Left renal cortex interstitium (tissue), 4 donors: ENCODE measurements around the gene OCA2. TPM values are rescaled to one million over a fixed set of nuclear protein-coding genes. Genes with fewer than 3 reads are reported as not detected.

ENCODE experiments used
- DNase-seq, 4 donors: peaks; one replicate each; pipeline ENCODE4 v3.0.0-alpha.2; 2013; ENCODE audit warnings: low read depth in 4 of 4, low spot score in 2 of 4, missing footprints in 1 of 4
- polyA plus RNA-seq, 4 donors: library from polyadenylated mRNA; unstranded; fragments of 120-200 nt; gene quantifications; one replicate each; pipeline ENCODE4 v1.2.1, GENCODE V29; 2013; ENCODE audit not compliant: insufficient read length in 4 of 4

The OCA2 gene
- polyA plus RNA-seq, 4 donors, result 8.0 to 9.2 (median 8.9) TPM

- no peak for DNase-seq
These were observed 204.5 kb downstream of the OCA2 start for GRCh38 chr15:27894645-27895044.

- no peak for DNase-seq
These were observed 209.9 kb downstream of the OCA2 start for GRCh38 chr15:27889258-27889657.

GRCh38 chr15:27885201-27885600 is 213.9 kb downstream of the OCA2 start:
- no peak for DNase-seq

- DNase-seq, result no peak
These were observed 214.4 kb downstream of the OCA2 start for GRCh38 chr15:27884726-27885125.

GRCh38 chr15:27878841-27879240 is 220.3 kb downstream of the OCA2 start:
- no peak for DNase-seq

GRCh38 chr15:27873828-27874227 is 225.3 kb downstream of the OCA2 start:
- DNase-seq, result no peak

- no peak for DNase-seq
These were observed 226.1 kb downstream of the OCA2 start for GRCh38 chr15:27873039-27873438.

GRCh38 chr15:27872355-27872754 is 226.8 kb downstream of the OCA2 start:
- DNase-seq, result no peak

- no peak for DNase-seq
These were observed 227.2 kb downstream of the OCA2 start for GRCh38 chr15:27871902-27872260.

- DNase-seq, result no peak
These were observed 227.8 kb downstream of the OCA2 start for GRCh38 chr15:27871078-27871901.

GRCh38 chr15:27870320-27870719 is 228.8 kb downstream of the OCA2 start:
- no peak for DNase-seq

- no peak for DNase-seq
These were observed 229.3 kb downstream of the OCA2 start for GRCh38 chr15:27869697-27870281.

- no peak for DNase-seq
These were observed 230.2 kb downstream of the OCA2 start for GRCh38 chr15:27868828-27869404.

- no peak for DNase-seq
These were observed 231.3 kb downstream of the OCA2 start for GRCh38 chr15:27867861-27868260.

GRCh38 chr15:27866505-27867165 is 232.5 kb downstream of the OCA2 start:
- DNase-seq, result no peak

- DNase-seq, result no peak
These were observed 233.2 kb downstream of the OCA2 start for GRCh38 chr15:27865926-27866325.

GRCh38 chr15:27865323-27865922 is 233.7 kb downstream of the OCA2 start:
- DNase-seq, result no peak

GRCh38 chr15:27864719-27865118 is 234.4 kb downstream of the OCA2 start:
- no peak for DNase-seq

GRCh38 chr15:27864086-27864485 is 235.0 kb downstream of the OCA2 start:
- DNase-seq, result no peak

GRCh38 chr15:27863000-27863399 is 236.1 kb downstream of the OCA2 start:
- DNase-seq, result no peak

- no peak for DNase-seq
These were observed 237.9 kb downstream of the OCA2 start for GRCh38 chr15:27861171-27861570.
